NCI-H69 (cell line): ENCODE results near the gene ICAM5.
"Not testable (repeated sequence)": the region's sequence is repeated elsewhere in the genome, so short reads cannot be mapped to it uniquely, and the experiment has no call there.

Source experiments
- DNase-seq: peaks from one replicate; lab custom pipeline; 2025; lab: John Stamatoyannopoulos, UW

Gene ICAM5, protein sequence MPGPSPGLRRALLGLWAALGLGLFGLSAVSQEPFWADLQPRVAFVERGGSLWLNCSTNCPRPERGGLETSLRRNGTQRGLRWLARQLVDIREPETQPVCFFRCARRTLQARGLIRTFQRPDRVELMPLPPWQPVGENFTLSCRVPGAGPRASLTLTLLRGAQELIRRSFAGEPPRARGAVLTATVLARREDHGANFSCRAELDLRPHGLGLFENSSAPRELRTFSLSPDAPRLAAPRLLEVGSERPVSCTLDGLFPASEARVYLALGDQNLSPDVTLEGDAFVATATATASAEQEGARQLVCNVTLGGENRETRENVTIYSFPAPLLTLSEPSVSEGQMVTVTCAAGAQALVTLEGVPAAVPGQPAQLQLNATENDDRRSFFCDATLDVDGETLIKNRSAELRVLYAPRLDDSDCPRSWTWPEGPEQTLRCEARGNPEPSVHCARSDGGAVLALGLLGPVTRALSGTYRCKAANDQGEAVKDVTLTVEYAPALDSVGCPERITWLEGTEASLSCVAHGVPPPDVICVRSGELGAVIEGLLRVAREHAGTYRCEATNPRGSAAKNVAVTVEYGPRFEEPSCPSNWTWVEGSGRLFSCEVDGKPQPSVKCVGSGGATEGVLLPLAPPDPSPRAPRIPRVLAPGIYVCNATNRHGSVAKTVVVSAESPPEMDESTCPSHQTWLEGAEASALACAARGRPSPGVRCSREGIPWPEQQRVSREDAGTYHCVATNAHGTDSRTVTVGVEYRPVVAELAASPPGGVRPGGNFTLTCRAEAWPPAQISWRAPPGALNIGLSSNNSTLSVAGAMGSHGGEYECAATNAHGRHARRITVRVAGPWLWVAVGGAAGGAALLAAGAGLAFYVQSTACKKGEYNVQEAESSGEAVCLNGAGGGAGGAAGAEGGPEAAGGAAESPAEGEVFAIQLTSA

DNA sequence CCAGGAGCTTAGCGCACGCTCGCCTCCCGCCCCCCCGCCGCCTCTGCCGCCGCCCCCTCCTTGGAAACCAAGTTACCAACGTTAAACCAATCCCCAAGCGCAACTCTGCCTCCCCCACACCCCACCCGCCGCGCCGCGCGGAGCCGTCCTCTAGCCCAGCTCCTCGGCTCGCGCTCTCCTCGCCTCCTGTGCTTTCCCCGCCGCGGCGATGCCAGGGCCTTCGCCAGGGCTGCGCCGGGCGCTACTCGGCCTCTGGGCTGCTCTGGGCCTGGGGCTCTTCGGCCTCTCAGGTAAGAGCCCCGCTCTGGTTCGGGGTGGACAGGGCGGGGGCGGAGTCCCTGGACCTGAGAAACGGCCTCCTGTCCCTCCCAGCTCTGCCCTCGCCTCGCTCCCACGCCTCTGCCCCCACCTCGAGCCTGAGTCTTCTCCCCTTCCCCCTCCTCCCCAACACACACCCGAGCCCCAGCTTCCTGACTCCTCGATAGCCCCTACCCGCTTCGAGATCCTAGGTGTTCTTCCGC, at the start of gene ICAM5:
TSS of gene ICAM5 (plus strand) at position 117 of the 521 bp plus-strand sequence. CDS start at position 209, 92 bp downstream.
- peak; percentile 84 for DNase-seq

DNA sequence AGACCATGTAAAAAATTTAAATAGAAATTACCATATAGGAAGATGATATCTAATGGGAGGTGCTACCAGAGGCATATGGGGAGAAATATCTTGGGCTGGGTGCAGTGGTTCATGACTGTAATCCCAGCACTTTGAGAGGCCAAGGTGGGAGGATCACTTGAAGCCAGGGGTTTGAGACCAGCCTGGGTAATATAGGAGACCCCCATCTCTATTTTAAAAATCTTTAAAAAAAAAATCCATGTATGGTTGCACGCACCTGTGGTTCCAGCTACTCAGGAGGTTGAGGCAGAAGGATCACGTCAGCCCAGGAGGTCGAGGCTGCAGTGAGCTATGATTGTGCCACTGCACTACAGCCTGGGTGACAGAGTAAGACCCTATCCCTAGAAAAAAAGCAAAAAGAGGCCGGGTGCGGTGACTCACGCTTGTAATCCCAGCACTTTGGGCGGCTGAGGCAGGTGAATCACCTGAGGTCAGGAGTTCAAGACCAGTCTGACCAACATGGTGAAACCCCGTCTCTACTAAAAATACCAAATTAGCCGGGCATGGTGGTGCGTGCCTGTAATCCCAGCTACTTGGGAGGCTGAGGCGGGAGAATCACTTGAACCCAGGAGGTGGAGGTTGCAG, 47.8 kb upstream of the ICAM5 start:
- DNase-seq: not testable (repeated sequence)

DNA sequence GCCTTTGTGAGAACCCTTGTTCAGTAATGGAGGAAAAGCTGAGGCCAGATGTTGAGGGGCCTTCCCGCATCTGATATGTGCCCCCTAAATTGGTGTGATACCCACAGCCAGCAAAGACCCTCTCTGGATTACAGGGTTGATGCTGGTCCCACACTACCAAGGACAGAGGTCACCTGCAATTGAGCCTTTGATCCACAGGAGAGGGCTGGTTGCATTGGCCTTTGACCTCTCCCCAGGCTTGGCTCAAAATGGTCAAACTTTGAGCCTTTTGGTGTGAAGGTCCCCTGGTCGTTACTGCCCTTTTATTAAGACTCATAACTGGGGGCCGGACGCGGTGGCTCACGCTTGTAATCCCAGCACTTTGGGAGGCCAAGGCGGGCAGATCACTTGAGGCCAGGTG, 46.1 kb upstream of the ICAM5 start:
- DNase-seq: no peak

DNA sequence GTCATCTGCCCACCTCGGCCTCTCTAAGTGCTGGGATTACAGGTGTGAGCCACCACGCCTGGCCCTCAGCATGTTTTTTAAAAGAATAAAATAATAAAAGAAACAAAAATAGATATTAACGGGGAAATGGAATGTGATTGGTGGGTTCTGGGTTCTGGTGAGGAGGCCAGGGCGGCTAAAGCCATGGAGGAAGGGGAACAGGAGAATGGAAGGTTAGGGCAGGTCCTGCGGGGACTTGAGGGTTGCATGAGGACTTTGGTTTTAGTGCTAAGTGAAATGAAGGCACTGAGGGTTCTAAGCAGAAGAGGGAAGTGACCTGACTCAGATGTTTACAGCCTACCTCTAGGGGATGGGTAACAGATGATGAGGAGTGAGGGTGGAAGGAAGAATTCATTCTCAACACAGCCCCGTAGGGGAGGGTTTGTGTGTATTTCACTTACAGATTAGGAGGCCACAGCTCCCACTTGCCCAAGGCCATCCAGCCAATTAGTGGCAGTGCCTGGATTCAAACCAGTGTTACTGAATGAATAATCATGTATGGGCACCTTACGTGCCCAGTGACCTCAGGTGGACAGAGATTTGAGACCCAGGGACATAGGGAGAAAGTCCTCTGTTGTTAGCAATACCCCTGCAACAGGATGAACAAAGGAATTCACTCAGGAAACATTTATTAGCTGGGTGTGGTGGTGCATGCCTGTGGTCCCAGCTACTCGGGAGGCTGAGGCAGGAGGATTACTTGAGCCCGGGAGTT, 44.4 kb upstream of the ICAM5 start:
- DNase-seq: no peak

DNA sequence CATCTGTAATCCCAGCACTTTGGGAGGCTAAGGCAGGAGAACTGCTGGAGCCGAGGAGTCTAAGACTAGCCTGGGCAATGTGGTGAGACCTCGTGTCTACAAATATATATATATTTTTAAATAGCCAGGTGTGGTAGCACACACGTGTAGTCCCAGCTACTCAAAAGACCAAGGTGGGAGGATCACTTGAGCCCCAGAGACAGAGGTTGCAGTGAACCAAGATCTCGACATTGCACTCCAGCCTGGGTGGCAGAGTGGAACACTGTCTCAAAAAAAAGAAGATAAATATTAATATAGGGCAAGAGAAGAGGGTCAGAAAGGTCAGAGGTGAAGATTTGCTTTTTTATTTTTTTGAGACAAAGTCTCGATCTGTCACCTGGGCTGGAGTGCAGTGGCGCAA, 43.2 kb upstream of the ICAM5 start:
- DNase-seq: no peak

DNA sequence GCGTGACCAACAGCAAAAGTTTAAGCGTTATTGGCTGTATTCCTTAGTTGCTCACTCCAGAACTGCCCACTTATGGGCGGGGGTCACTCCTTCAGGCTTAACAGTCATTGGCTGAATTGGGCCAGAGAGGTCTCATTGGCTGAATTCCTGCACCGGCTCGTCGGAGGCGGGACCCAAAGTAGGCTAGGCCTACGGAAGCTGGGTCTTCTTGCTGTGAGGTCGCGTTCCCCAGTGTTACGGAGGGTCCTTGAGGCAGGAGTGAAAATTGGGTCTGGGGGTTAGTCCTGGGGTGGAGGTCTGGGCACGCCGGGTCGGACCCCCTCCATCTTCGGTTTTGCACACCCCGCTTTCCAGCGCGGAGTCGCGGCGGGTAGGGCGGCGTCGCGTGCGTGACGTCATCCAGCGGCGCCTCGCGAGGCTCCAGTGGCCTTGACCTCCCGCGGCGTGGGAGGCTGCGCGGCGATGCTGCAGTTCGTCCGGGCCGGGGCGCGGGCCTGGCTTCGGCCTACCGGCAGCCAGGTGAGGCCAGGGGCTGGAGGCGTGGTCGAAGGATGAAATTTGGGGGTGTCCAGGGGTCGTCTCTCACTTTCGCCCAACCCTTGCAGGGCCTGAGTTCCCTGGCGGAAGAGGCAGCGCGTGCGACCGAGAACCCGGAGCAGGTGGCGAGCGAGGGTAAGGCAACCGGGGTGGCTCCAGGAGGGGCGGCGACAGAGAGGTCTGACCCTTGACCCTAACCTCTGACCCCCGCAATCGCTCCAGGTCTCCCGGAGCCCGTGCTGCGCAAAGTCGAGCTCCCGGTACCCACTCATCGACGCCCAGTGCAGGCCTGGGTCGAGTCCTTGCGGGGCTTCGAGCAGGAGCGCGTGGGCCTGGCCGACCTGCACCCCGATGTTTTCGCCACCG, 37.7 kb upstream of the ICAM5 start, which contains the start of gene MRPL4:
TSS of gene MRPL4 (plus strand) at position 423 of the 903 bp plus-strand sequence. CDS start at position 463, 40 bp downstream.
- peak; percentile 99 for DNase-seq

DNA sequence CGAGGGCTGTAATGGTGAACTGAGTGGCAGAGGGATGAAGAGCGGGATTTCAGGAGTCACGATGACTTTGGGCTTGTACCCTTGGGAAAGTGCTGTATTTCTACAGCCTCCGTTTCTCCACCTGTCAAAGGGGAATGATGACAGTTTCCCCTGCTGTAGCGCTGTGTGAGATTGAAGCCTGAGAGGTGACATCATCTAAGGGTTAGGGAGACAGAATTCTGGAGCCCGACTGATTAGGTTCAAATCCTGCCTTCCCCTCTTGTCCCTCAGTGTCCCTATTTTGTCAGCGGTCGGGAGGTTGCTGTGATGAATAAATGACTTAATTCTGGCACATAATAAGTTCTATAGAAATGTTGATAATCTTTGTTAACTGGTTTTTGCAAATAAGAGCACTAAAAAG, 37.0 kb upstream of the ICAM5 start:
- DNase-seq: no peak

DNA sequence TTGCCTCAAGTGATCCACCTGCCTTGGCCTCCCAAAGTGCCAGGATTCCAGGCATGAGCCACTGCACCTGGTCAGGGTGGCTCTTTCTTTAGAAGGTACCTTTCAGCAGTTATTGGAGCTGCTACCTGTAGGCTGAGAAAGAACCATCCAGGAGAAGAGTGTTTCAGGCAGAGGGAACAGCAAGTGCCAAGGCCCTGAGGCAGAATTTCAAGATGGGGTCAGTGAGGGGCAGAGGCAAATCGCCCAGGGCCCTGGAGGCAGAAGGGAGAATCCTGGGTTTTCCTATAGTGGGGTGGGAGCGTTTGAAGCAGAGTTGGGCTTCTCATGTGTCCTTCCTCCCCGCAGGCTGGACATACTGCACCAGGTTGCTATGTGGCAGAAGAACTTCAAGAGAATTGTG, 35.5 kb upstream of the ICAM5 start:
- no peak for DNase-seq

DNA sequence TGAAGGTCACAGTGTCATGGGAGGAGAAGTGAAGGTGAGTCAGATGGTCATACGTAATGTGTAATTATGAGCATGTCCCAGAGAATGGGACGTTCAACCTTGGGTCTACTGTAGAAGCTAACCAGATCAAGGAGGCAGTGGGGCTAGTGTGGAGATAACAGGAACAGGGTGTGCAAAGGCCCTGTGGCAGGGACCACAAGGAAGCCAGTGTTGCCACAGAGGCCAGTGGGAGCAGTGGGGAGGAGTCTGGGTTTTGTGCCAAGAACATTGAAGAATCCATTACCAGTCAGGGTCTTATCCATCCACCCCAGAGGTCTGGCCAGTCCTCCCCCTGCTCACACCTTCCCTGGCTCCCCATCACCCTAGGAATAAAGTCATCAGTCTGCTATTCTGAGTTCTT, 34.4 kb upstream of the ICAM5 start:
- no peak for DNase-seq

DNA sequence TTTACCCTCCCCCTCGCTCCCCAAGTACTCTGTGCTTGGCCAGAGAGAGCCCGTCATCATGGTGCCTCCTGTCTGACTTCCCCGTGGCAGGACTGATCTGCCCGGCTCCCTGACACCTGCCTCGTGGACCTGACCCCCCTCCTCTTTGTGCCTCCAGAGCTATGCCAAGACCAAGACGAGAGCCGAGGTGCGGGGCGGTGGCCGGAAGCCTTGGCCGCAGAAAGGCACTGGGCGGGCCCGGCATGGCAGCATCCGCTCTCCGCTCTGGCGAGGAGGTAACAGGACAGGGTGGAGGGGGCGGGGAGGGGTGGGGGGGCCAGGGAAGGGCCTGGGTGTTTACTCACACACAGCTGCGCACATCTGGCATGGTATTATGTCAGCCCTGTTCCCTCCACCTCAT, 33.2 kb upstream of the ICAM5 start:
- DNase-seq: no peak

DNA sequence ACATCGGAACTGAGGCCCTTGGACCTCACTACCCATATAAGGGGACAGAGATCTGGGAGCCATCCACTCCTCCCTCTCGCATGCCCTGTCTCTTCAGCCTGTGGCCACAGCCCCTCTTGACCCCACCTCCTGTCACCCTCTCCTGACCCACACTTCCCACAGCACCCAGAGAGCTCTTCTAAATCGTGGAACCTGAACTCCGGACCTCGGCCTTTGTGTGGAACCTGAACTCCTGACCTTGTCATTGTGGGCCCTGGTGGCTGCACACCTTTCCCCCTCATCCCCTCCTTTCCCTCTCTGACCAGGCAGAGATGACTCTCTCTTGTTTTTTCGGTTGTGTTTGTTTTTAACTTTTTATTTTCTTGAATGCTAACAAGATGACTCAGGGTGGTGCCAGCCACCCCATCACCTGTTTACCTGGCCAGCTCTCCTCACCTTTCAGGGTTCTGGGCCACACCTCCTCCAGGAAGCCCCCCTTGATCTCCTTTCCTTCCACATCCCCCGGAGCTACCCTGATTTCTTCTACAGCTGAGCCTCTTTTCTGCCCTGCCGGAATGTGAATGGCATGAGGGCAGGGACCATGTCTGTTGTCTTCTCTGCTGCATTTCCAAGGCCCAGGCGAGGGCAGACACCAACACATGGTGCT, 32.7 kb upstream of the ICAM5 start:
- DNase-seq: no peak

DNA sequence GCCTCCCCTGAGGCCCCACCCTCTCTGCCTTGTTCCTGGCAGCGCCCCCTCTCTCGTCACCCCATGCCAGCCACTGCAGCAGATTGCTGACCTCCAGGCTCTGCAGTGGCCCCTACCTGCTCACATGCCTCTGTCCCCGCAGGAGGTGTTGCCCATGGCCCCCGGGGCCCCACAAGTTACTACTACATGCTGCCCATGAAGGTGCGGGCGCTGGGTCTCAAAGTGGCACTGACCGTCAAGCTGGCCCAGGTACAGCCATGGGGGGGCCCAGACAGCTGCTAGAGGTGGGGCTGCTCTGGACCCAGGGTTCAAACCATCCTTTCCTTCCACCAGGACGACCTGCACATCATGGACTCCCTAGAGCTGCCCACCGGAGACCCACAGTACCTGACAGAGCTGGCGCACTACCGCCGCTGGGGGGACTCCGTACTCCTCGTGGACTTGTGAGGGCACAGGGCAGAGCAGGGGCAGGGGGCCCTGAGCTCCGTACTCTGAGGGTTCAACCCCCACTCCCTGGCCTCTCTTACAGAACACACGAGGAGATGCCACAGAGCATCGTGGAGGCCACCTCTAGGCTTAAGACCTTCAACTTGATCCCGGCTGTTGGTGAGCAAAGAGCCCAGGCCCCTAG, 31.6 kb upstream of the ICAM5 start:
- no peak for DNase-seq

DNA sequence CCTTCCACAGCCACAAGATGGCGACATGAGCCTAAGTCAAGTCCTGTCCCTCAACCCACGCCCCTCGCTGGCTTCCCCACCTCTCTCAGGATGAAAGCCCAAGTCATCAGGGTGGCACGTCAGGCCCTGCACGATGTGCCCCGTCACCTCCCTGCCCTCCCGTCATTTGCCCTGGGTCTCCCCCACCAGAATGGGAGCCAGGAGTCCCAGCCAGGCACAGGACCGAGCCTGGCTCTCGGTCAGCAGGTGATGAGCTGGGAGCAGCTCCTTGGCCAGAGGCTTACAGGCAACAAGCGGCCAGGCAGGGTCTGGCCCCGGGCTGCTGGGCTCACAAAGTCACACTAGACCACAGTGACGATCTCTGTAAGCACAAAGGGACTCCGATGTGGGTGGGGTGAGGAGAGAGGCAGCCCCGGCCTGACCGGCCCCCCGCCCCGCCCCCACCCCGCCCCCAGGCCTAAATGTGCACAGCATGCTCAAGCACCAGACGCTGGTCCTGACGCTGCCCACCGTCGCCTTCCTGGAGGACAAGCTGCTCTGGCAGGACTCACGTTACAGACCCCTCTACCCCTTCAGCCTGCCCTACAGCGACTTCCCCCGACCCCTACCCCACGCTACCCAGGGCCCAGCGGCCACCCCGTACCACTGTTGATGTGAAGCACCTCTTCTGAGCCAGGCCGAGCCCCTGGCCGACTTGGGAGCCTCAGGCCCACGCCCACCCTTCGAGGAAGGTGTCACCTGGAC, 30.4 kb upstream of the ICAM5 start:
- DNase-seq: peak; percentile 86

DNA sequence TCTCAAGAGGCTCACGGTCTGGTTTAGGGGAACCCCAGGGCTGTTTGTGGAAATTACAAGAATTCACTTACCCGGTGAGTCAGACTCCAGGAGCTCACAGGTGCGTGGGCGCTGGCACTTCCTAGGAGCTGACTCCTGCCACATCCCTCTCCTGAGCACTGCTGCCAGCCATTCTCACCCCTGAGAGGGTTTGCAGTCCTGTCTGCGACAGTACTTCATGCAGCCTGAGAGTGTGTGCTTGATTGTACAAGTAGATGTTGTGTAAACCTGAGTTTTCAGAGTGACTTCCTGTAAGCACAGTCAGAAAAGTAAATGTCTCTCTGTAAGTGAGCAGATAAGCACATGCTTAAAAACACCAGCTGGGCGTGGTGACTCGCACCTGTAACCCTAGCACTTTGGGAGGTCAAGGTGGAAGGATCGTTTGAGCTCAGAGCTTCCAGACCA, 29.6 kb upstream of the ICAM5 start:
- no peak for DNase-seq

DNA sequence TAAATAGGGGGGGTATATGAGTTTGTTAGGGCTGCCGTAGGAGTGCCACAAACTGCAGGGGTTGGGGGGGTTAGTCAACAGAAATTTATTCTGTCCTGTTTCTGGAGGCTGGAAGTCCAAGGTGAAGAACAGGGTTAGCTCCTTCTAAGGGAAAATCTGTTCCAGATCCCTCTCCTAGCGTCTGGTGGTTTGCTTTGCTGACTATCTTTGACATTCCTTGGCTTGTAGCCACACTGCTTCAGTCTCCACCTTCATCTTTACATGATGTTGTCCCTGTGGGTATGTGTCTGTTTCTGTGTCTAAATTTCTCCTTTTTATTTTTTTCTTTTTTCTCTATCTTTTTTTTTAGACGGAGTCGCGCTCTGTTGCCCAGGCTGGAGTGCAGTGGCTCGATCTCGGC, 27.0 kb upstream of the ICAM5 start:
- no peak for DNase-seq

DNA sequence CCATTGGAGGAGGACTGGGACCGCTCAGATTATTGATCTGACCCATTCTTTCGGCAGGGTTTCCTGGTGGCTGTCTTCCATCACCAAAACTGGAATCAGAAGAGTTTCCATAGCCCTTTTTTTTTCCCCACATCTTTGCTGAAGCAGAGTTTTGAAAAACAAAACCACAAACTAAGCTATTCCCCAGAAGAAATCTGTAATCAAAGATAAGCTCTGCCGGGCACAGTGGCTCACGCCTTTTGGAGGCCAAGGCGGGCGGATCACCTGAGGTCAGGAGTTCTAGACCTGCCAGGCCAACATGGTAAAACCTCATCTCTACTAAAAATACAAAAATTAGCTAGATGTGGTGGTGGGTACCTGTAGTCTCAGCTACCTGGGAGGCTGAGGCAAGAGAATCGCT, 23.0 kb upstream of the ICAM5 start:
- no peak for DNase-seq

DNA sequence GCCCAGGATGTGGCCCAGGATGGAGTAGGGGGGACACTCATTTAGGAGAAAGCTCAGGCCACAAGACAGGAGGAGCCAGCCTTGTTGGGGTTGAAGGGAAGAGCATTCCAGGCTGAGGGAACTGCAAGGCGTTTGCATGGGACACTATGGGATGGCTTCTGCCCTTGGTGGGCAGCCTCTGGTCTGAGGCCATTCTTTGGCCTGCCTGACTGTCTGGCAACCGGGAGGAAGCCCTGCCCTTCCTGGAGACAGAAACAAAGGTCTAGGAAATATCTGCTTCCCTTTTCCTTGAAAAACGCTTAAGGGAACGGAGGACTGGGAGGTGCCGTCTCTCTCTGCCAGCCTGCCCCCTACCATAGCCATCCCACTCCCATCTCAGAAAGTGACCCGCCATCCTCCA, 21.7 kb upstream of the ICAM5 start:
- DNase-seq: no peak

DNA sequence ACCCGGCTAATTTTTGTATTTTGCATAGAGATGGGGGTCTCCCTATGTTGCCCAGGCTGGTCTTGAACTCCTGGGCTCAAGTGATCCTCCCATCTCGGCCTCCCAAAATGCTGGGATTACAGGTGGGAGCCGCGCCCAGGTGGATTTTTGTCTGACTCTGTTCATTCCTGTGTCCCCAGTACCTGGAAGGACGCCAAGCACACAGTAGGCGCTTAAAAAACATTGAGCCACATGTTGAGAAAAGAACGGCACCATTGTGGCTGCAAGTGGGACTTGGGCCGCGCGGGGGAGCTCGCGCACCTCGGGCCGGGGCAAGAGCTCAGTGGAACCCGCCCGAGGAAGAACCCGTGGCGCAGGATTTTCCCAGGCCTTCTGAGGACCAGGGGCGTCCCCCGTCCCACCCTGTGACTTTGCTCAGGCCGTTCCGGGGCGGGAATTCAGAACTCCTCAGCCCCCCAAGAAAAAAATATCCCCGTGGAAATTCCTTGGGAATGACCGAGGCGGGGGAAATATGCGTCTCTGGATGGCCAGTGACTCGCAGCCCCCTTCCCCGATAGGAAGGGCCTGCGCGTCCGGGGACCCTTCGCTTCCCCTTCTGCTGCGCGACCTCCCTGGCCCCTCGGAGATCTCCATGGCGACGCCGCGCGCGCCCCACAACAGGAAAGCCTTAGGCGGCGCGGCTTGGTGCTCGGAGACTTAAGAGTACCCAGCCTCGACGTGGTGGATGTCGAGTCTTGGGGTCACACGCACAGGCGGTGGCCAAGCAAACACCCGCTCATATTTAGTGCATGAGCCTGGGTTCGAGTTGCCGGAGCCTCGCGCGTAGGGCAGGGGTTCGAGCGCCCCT, 20.2 kb upstream of the ICAM5 start:
- DNase-seq: peak; percentile 81
